Astrocyte of the cerebellum (primary cell): Measurements from ENCODE around the gene DDX10.

Experiments used
- DNase-seq: peaks from one replicate; pipeline ENCODE4 v3.0.0-alpha.2; 2011; ENCODE audit warnings: low read depth
- H3K4me3 ChIP-seq: 2 replicates; pipeline ENCODE4 v1.5.1; 2011; ENCODE audit warnings: mild to moderate bottlenecking, low read depth, low read length, moderate library complexity
- CTCF ChIP-seq: IDR thresholded peaks from 2 replicates; pipeline ENCODE4 v1.5.1; 2012; ENCODE audit warnings: low read length, low read depth, moderate library complexity, mild to moderate bottlenecking; ENCODE audit errors: missing control alignments
- in situ Hi-C: cut with HindIII; loops from 2 replicates; pipeline ENCODE4 v1.10.0; 2017; ENCODE audit warnings: low sequenced_read_pairs

The DDX10 gene

DNA sequence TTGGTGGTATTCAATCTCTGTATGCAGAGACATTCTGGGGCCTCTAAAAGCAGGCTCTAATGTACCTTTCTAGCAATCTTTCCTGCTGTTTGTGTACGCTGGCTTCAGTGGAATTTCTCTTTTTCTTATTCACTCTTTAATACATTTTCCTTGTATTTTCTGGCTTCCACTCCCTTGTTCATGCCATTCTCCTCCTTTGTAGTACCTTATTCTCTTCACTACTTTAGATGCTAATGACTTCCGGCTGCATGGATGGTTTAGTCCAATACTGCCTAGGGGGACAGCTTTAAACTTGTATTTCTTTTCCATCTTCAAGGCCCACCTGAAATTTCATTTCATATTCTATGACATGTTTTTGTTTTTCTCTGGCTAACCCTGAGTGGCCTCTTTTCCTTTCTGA lies 40.2 kb downstream of the DDX10 start:
- no peak for TF ChIP-seq CTCF
- DNase-seq: no peak
- no peak overlapping the region for H3K4me3 ChIP-seq
- in situ Hi-C loops: loop anchor here (10.0 kb wide), 1 partner anchor 560 kb away; no protein-coding TSS in a partner anchor

DNA sequence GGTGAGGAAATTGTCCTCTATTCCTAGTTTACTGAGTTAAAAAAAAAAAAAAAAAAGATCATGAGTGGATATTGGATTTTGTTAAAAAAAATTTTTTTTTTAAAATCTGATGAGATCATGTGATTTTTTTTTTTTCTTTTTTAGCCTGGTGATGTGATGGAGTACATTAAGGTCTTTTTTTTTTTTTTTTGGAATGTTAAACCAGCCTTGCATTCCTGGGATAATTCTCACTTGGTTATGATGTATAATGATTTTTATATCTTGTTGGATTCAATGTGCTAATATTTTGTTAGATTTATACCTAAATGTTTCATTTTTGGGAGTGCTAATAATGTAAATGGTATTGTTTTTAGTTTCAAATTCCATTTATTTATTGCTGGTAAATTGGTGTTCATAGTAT lies 43.3 kb downstream of the DDX10 start:
- in situ Hi-C loops: loop anchor here (10.0 kb wide), 1 partner anchor 557 kb away; no protein-coding TSS in a partner anchor
- no peak for TF ChIP-seq CTCF
- H3K4me3 ChIP-seq: no peak overlapping the region
- no peak for DNase-seq

DNA sequence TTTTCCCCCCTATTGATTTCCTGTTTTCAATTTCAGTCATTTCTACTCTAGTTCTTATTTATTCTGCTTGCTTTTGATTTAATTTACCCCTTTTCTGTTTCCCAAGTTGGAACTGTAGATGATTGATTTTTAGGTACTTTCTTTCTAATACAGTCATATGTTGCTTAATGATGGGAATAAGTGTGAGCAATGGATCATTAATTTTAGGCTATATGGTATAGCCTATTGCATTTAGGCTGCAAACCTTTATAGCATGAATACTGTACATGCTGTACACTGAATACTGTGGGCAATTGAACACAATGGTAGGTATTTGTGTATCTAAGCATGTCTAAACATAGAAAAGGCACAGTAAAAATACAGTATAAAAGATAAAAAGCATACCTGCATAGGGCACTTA lies 44.9 kb downstream of the DDX10 start:
- H3K4me3 ChIP-seq: no peak overlapping the region
- in situ Hi-C loops: loop anchor here (10.0 kb wide), 1 partner anchor 555 kb away; no protein-coding TSS in a partner anchor
- TF ChIP-seq CTCF: no peak
- no peak for DNase-seq

GRCh38 chr11:108713076-108713790 lies 48.4 kb downstream of the DDX10 start:
- DNase-seq: no peak
- H3K4me3 ChIP-seq: no peak overlapping the region
- in situ Hi-C loops: no loop called here
- no peak for TF ChIP-seq CTCF

- no peak overlapping the region for H3K4me3 ChIP-seq
- TF ChIP-seq CTCF: no peak
- no peak for DNase-seq
- in situ Hi-C loops: no loop called here
These were observed 50.4 kb downstream of the DDX10 start for GRCh38 chr11:108715239-108715638.

- DNase-seq: no peak
- no peak overlapping the region for H3K4me3 ChIP-seq
- in situ Hi-C loops: no loop called here
- TF ChIP-seq CTCF: no peak
These were observed 53.6 kb downstream of the DDX10 start for GRCh38 chr11:108718466-108718865.
